ENCODE data around the gene VTCN1. TPM values are rescaled to one million over a fixed set of nuclear protein-coding genes. Genes with fewer than 3 reads are reported as not detected.

The VTCN1 gene
- total RNA-seq, 2 donors from 2014 or later, result not detected

- H3K4me3 Mint-ChIP-seq, result no peak overlapping the region
- DNase-seq (ENCODE audit: low spot score), result no peak
- no peaks in the 10 kb centered on the region for H3K4me1 Mint-ChIP-seq (ENCODE audit: low read depth in 2 of 2)
- peaks cover 4% of the 10 kb centered on the region for H3K9me3 Mint-ChIP-seq
- ATAC-seq, result no peak
- H3K27ac Mint-ChIP-seq, result no peak overlapping the region
- peaks cover 17 to 32% of the 10 kb centered on the region in 2 donors for H3K27me3 Mint-ChIP-seq
- H3K36me3 Mint-ChIP-seq, result no peaks in the 10 kb centered on the region
Measured at GRCh38 chr1:117231748-117232373, 21.1 kb upstream of the VTCN1 start.

- H3K9me3 Mint-ChIP-seq, result peaks cover 4% of the 10 kb centered on the region
- no peak for DNase-seq (ENCODE audit: low spot score)
- H3K27me3 Mint-ChIP-seq, result peaks cover 19 to 32% of the 10 kb centered on the region in 2 donors
- H3K27ac Mint-ChIP-seq, result no peak overlapping the region
- no peak overlapping the region for H3K4me3 Mint-ChIP-seq
- no peak for ATAC-seq
- H3K4me1 Mint-ChIP-seq (ENCODE audit: low read depth in 2 of 2), result peaks cover 0 to 2% of the 10 kb centered on the region in 2 donors
- no peaks in the 10 kb centered on the region for H3K36me3 Mint-ChIP-seq
Measured at GRCh38 chr1:117231312-117231711, 20.6 kb upstream of the VTCN1 start.

GRCh38 chr1:117229217-117229616 lies 18.5 kb upstream of the VTCN1 start:
- Mint-ChIP-seq H3K27ac (no peak overlapping the region), H3K4me1 (ENCODE audit: low read depth in 2 of 2) (peaks cover 0 to 2% of the 10 kb centered on the region in 2 donors), H3K4me3 (no peak overlapping the region), H3K9me3 (no peaks in the 10 kb centered on the region), H3K36me3 (no peaks in the 10 kb centered on the region), H3K27me3 (peaks cover 13 to 14% of the 10 kb centered on the region in 2 donors)
- DNase-seq (ENCODE audit: low spot score) (no peak), ATAC-seq (no peak)

- H3K9me3 Mint-ChIP-seq, result no peaks in the 10 kb centered on the region
- peaks cover 4% of the 10 kb centered on the region for H3K36me3 Mint-ChIP-seq
- H3K4me3 Mint-ChIP-seq, result no peak overlapping the region
- no peak overlapping the region for H3K27ac Mint-ChIP-seq
- DNase-seq (ENCODE audit: low spot score) (no peak), ATAC-seq (no peak)
- peaks cover under 1 to 9% of the 10 kb centered on the region in 2 donors for H3K27me3 Mint-ChIP-seq
- peaks cover 0 to 2% of the 10 kb centered on the region in 2 donors for H3K4me1 Mint-ChIP-seq (ENCODE audit: low read depth in 2 of 2)
Measured at GRCh38 chr1:117225931-117226330, 15.2 kb upstream of the VTCN1 start.

- DNase-seq (ENCODE audit: low spot score), result no peak
- Mint-ChIP-seq H3K27ac (no peak overlapping the region), H3K36me3 (peaks cover 19% of the 10 kb centered on the region), H3K27me3 (peaks cover 11 to 27% of the 10 kb centered on the region in 2 donors), H3K9me3 (peaks cover 9% of the 10 kb centered on the region), H3K4me3 (no peak overlapping the region), H3K4me1 (ENCODE audit: low read depth in 2 of 2) (no peaks in the 10 kb centered on the region)
- ATAC-seq, result no peak
Measured at GRCh38 chr1:117216718-117217117, 6.0 kb upstream of the VTCN1 start.

GRCh38 chr1:117215733-117216462 lies 5.2 kb upstream of the VTCN1 start:
- DNase-seq (ENCODE audit: low spot score), result no peak
- peaks cover 14 to 26% of the 10 kb centered on the region in 2 donors for H3K27me3 Mint-ChIP-seq
- peak in 1 of 2 donors; percentile 32 for ATAC-seq
- H3K27ac Mint-ChIP-seq, result no peak overlapping the region
- no peaks in the 10 kb centered on the region for H3K4me1 Mint-ChIP-seq (ENCODE audit: low read depth in 2 of 2)
- peaks cover 15% of the 10 kb centered on the region for H3K36me3 Mint-ChIP-seq
- H3K4me3 Mint-ChIP-seq, result no peak overlapping the region
- peaks cover 9% of the 10 kb centered on the region for H3K9me3 Mint-ChIP-seq

- Mint-ChIP-seq H3K27ac (no peak overlapping the region), H3K4me3 (no peak overlapping the region), H3K27me3 (peaks cover 14 to 18% of the 10 kb centered on the region in 2 donors), H3K4me1 (ENCODE audit: low read depth in 2 of 2) (no peaks in the 10 kb centered on the region), H3K36me3 (peaks cover 7% of the 10 kb centered on the region), H3K9me3 (peaks cover 4% of the 10 kb centered on the region)
- DNase-seq (ENCODE audit: low spot score), result no peak
- no peak for ATAC-seq
Measured at GRCh38 chr1:117215019-117215418, 4.3 kb upstream of the VTCN1 start.

- Mint-ChIP-seq H3K9me3 (no peaks in the 10 kb centered on the region), H3K4me3 (no peak overlapping the region), H3K27me3 (peaks cover 12 to 15% of the 10 kb centered on the region in 2 donors), H3K36me3 (no peaks in the 10 kb centered on the region), H3K4me1 (ENCODE audit: low read depth in 2 of 2) (no peaks in the 10 kb centered on the region), H3K27ac (no peak overlapping the region)
- DNase-seq (ENCODE audit: low spot score), result no peak
- ATAC-seq, result no peak
Measured at GRCh38 chr1:117213046-117213445, 2.3 kb upstream of the VTCN1 start.

- Mint-ChIP-seq H3K9me3 (no peaks in the 10 kb centered on the region), H3K4me1 (ENCODE audit: low read depth in 2 of 2) (no peaks in the 10 kb centered on the region), H3K36me3 (no peaks in the 10 kb centered on the region), H3K27ac (no peak overlapping the region), H3K4me3 (no peak overlapping the region), H3K27me3 (peaks cover 13 to 23% of the 10 kb centered on the region in 2 donors)
- DNase-seq (ENCODE audit: low spot score), result no peak
- ATAC-seq, result peak in 1 of 2 donors; percentile 20
Measured at GRCh38 chr1:117210386-117210785, 341 bp downstream of the VTCN1 start.

GRCh38 chr1:117209094-117209493 lies 1.6 kb downstream of the VTCN1 start:
- H3K27ac Mint-ChIP-seq, result no peak overlapping the region
- peaks cover 10 to 13% of the 10 kb centered on the region in 2 donors for H3K27me3 Mint-ChIP-seq
- ATAC-seq, result no peak

GRCh38 chr1:117208580-117208979 lies 2.1 kb downstream of the VTCN1 start:
- no peaks in the 10 kb centered on the region for H3K9me3 Mint-ChIP-seq
- no peak for ATAC-seq
- DNase-seq (ENCODE audit: low spot score), result no peak
- H3K27ac Mint-ChIP-seq, result no peak overlapping the region
- H3K4me1 Mint-ChIP-seq (ENCODE audit: low read depth in 2 of 2), result no peaks in the 10 kb centered on the region
- H3K4me3 Mint-ChIP-seq, result no peak overlapping the region
- peaks cover 10 to 13% of the 10 kb centered on the region in 2 donors for H3K27me3 Mint-ChIP-seq
- H3K36me3 Mint-ChIP-seq, result no peaks in the 10 kb centered on the region

More at GRCh38 chr1:117209094-117209493, 1.6 kb downstream of the VTCN1 start:
- H3K4me1 Mint-ChIP-seq (ENCODE audit: low read depth in 2 of 2), result no peaks in the 10 kb centered on the region
- no peaks in the 10 kb centered on the region for H3K36me3 Mint-ChIP-seq
- no peaks in the 10 kb centered on the region for H3K9me3 Mint-ChIP-seq
- no peak overlapping the region for H3K4me3 Mint-ChIP-seq
- no peak for DNase-seq (ENCODE audit: low spot score)

- no peaks in the 10 kb centered on the region for H3K9me3 Mint-ChIP-seq
- H3K36me3 Mint-ChIP-seq, result no peaks in the 10 kb centered on the region
- DNase-seq (ENCODE audit: low spot score), result no peak
- H3K4me3 Mint-ChIP-seq, result no peak overlapping the region
- no peaks in the 10 kb centered on the region for H3K4me1 Mint-ChIP-seq (ENCODE audit: low read depth in 2 of 2)
- H3K27ac Mint-ChIP-seq, result no peak overlapping the region
- no peak for ATAC-seq
- peaks cover 18 to 30% of the 10 kb centered on the region in 2 donors for H3K27me3 Mint-ChIP-seq
Measured at GRCh38 chr1:117205368-117205767, 5.4 kb downstream of the VTCN1 start.

GRCh38 chr1:117201808-117202207 lies 8.9 kb downstream of the VTCN1 start:
- H3K36me3 Mint-ChIP-seq, result no peaks in the 10 kb centered on the region
- peaks cover 19 to 32% of the 10 kb centered on the region in 2 donors for H3K27me3 Mint-ChIP-seq
- H3K9me3 Mint-ChIP-seq, result no peaks in the 10 kb centered on the region
- no peaks in the 10 kb centered on the region for H3K4me1 Mint-ChIP-seq (ENCODE audit: low read depth in 2 of 2)
- no peak overlapping the region for H3K4me3 Mint-ChIP-seq
- DNase-seq (ENCODE audit: low spot score) (no peak), ATAC-seq (no peak)
- no peak overlapping the region for H3K27ac Mint-ChIP-seq

GRCh38 chr1:117198097-117198496 lies 12.6 kb downstream of the VTCN1 start:
- peaks cover 24 to 31% of the 10 kb centered on the region in 2 donors for H3K27me3 Mint-ChIP-seq
- ATAC-seq, result no peak
- no peaks in the 10 kb centered on the region for H3K36me3 Mint-ChIP-seq
- no peak overlapping the region for H3K4me3 Mint-ChIP-seq
- no peaks in the 10 kb centered on the region for H3K4me1 Mint-ChIP-seq (ENCODE audit: low read depth in 2 of 2)
- no peak overlapping the region for H3K27ac Mint-ChIP-seq
- DNase-seq (ENCODE audit: low spot score), result no peak
- no peaks in the 10 kb centered on the region for H3K9me3 Mint-ChIP-seq

Data from natural killer cell treated with Interleukin-12 subunit alpha and Interleukin-12 subunit beta and Interleukin-15 and Interleukin-18, amount 100 ng/mL, for 72 hours (primary cell).